ENCODE measurements around the gene TRIM27. TPM values are rescaled to one million over a fixed set of nuclear protein-coding genes. Genes with fewer than 3 reads are reported as not detected.
"Not testable (repeated sequence)": the region's sequence is repeated elsewhere in the genome, so short reads cannot be mapped to it uniquely, and the experiment has no call there.

Gene TRIM27
- total and polyA plus RNA-seq, 4 donors = 19.6 to 63.3 (median 32.5) TPM

DNA sequence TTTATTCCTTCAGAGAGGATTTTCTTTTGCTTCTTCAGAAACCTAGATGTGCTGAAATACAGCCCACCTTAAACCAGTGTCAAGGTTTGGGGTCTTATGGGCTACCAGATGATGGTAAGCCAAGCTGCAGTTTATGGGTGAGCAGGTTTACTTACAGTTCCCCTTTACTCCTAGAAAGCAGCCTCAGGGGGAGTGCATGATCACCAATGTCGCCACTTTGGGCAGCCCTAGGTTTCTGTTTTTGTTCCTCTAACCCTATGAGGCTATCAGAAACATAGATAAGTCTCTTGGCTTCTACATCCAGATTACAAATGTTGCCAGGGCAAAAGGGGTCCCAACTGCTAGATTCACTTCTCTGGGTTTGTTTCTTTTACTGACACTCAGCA, 67.2 kb downstream of the TRIM27 start:
- peaks cover 0 to 2% (median 0%) of the 10 kb centered on the region in 4 donors for H3K9me3 ChIP-seq (ENCODE audit: control insufficient read depth in 4 of 4, low read length in 3 of 4)
- WGBS = 32% methylated on average over 1 of the region's 1 CpG
- H3K4me1 ChIP-seq (ENCODE audit: control insufficient read depth in 4 of 4, insufficient read depth in 4 of 4, low read length in 3 of 4) = no peaks in the 10 kb centered on the region
- H3K36me3 ChIP-seq (ENCODE audit: control insufficient read depth in 4 of 4, insufficient read depth in 3 of 4, low read depth in 1 of 4, low read length in 3 of 4) = no peaks in the 10 kb centered on the region
- TF ChIP-seq FOXA1 (IDR thresholded peaks at IDR 0.05) = no peak
- TF ChIP-seq TAF1 (conservative IDR thresholded peaks at IDR 0.05) = no peak
- no peak for TF ChIP-seq EGR1 (IDR thresholded peaks at IDR 0.05; ENCODE audit: low read depth in 2 of 2)
- TF ChIP-seq, protein P1, sequence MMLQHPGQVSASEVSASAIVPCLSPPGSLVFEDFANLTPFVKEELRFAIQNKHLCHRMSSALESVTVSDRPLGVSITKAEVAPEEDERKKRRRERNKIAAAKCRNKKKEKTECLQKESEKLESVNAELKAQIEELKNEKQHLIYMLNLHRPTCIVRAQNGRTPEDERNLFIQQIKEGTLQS (IDR thresholded peaks at IDR 0.05) = no peak
- TF ChIP-seq YY1 (IDR thresholded peaks at IDR 0.05) = no peak
- no peak for TF ChIP-seq RXRA (IDR thresholded peaks at IDR 0.05)
- TF ChIP-seq JUND (IDR thresholded peaks at IDR 0.05) = no peak
- H3K9ac ChIP-seq (ENCODE audit: low read depth in 1 of 2, low read length in 2 of 2) = no peak overlapping the region
- H3K27me3 ChIP-seq (ENCODE audit: control insufficient read depth in 4 of 4, insufficient read depth in 4 of 4, low read length in 3 of 4) = no peaks in the 10 kb centered on the region
- DNase-seq (ENCODE audit: low spot score) = no peak
- no peak overlapping the region for H3K27ac ChIP-seq (ENCODE audit: low read depth in 1 of 2, low read length in 2 of 2)
- no peak overlapping the region for H3K4me3 ChIP-seq (ENCODE audit: low read depth in 1 of 3, low read length in 3 of 3)

DNA sequence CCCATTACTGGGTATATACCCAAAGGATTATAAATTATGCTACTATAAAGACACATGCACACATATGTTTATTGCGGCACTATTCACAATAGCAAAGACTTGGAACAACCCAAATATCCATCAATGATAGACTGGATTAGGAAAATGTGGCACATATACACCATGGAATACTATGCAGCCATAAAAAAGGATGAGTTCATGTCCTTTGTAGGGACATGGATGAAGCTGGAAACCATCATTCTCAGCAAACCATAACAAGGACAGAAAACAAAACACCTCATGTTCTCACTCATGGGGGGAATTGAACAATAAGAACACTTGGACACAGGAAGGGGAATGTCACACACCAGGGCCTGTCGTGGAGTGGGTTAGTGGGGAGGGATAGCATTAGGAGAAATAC, 69.4 kb downstream of the TRIM27 start:
- not testable (repeated sequence) for H3K27ac ChIP-seq (ENCODE audit: low read depth in 1 of 2, low read length in 2 of 2); H3K27me3 ChIP-seq (ENCODE audit: control insufficient read depth in 4 of 4, insufficient read depth in 4 of 4, low read length in 3 of 4); H3K9ac ChIP-seq (ENCODE audit: low read depth in 1 of 2, low read length in 2 of 2); H3K9me3 ChIP-seq (ENCODE audit: control insufficient read depth in 4 of 4, low read length in 3 of 4); DNase-seq (ENCODE audit: low spot score); H3K36me3 ChIP-seq (ENCODE audit: control insufficient read depth in 4 of 4, insufficient read depth in 3 of 4, low read depth in 1 of 4, low read length in 3 of 4); H3K4me1 ChIP-seq (ENCODE audit: control insufficient read depth in 4 of 4, insufficient read depth in 4 of 4, low read length in 3 of 4); H3K4me3 ChIP-seq (ENCODE audit: low read depth in 1 of 3, low read length in 3 of 3)
- WGBS = 86% methylated on average over 2 of the region's 2 CpGs

Small RNA genes lying within 50 kb of the gene (small RNA-seq; reads per million reads assigned to genes)
- not detected for gene RNU6-930P

Other genes with a start within 250 kb of the TRIM27 start
- gene ZNF311, start 81.3 kb upstream of the TRIM27 start, total RNA-seq = 1 to 10 TPM in 1 of 2 donors, under 1 TPM in 1; 0.42 to 1.1 TPM
- gene ZNF311, start 81.3 kb upstream of the TRIM27 start, polyA plus RNA-seq = under 1 TPM; 0.19 to 0.31 TPM
- not detected for gene OR2W1, start 121.2 kb upstream of the TRIM27 start, total RNA-seq
- gene OR2W1, start 121.2 kb upstream of the TRIM27 start, polyA plus RNA-seq = not detected
- gene OR2B3, start 163.3 kb upstream of the TRIM27 start, total RNA-seq = not detected
- not detected for gene OR2B3, start 163.3 kb upstream of the TRIM27 start, polyA plus RNA-seq
- not detected for gene OR2J1, start 175.5 kb upstream of the TRIM27 start, total RNA-seq
- not detected for gene OR2J1, start 175.5 kb upstream of the TRIM27 start, polyA plus RNA-seq
- gene OR2J3, start 184.1 kb upstream of the TRIM27 start, total RNA-seq = under 1 TPM in 1 of 2 donors, not detected in 1; 0.14 TPM
- gene OR2J3, start 184.1 kb upstream of the TRIM27 start, polyA plus RNA-seq = not detected
- gene OR2J2, start 246.9 kb upstream of the TRIM27 start, total RNA-seq = not detected
- not detected for gene OR2J2, start 246.9 kb upstream of the TRIM27 start, polyA plus RNA-seq